ENCODE results near the gene MICAL2.

The MICAL2 gene

DNA sequence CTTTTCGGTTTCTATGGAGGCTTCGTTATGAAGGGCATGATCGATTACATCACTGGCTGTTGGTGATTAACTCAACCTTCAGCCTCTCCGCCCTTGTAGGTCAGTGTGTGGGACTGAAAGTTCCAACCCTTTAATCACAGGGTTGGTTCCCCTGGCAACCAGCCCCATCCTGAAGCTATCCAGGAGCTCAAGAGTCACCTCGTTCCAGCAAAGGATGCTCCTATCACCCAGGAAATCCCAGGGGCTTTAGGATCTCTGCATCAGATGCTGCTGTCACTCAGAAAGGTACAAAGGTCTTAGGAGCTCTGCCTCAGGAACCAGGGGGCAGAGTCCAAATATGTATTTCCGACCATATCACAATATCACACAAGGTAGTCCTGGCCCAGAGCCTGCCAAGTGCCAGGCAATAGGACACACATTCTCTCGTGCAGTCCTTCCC is 143.5 kb downstream of the MICAL2 start:
- no peak for DNase-seq

DNA sequence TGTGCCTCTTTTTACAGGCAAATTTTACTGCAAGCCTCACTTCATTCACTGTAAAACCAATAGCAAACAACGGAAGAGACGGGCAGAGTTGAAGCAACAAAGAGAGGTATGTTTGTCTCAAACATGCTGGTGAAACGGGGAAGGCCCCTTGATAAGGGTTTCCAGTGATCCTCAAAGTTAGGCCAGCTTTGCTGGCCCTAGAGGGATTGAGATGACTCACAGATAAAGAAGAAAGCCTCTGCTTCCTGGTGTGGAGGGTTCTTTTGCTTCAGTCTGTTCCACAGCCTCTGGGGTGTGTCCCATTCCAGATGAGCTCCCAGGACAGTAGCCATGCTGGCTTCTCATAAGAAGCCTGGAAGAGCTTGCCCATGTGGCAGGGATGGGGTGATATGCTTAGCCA is 148.1 kb downstream of the MICAL2 start:
- DNase-seq: no peak

DNA sequence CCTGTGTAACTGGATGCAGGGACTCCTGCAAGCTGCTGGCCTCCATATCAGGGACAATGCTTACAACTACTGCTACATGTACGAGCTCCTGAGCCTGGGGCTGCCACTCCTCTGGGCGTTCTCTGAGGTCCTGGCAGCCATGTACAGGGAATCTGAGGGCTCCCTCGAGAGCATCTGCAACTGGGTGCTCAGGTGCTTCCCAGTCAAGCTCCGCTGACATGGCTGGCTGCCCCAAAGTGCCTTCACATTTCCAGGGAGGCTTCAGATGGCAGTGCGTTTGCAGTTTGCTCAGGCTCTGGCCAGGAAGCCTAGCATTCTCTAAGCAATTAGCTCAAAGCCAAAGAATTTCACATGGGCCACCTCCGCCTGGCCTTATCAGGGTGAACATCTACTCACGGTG is 149.6 kb downstream of the MICAL2 start:
- no peak for DNase-seq

DNA sequence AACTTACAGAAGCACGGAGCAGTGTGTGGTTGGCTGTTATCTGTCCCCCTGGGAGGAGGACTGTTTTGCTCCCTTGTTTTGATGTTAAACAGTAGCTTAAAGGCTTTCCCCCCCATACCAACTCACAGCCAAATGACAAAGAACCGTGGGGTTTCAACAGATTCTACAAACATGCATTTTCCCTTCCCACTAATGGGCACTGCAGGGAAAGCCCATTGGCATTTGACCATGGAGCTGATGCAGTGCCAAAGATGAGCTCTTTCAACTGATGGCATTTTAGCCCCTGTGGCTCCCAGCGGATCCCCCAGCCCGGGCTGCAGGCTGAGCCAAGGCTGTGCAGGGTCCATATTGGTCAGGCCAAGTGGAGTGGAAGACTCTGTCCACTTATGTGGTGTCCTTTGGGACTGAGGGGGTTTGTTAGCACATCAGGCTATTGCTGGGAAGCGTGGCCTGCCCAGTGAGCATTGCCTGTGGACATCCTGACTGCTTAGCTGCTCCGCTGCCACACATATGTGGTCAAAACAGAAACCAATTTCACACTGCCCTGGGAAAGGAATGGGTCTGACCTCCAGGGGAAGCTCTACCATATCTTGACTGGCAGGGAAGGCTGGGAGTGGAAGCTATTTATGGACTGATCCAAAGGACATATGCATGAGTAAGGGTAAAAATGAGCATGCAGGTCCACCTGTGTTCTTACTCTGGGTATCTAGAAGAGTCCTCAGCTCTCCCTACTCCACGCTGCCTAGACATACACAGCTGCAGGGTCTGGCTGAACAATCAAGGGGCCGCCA is 150.5 kb downstream of the MICAL2 start:
- no peak for DNase-seq

DNA sequence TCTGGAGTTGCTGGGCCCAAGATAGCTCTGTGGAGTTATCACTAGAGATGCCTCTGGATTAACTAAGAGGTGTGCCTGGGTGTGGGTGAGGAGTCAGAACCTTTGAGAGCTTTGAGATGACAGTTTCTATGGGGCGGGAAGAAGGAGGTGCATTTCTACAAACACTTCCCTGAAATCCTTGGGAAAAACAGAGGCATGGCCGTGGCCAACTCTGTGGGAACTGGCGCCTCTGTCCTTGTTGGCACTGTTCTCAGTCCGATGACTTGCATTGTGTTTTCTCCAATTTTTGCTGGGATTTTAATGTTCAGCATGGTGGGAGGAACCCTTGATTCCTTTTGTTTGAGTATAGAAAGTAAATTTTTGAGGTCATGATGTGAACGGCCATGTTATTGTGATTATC is 151.2 kb downstream of the MICAL2 start:
- no peak for DNase-seq

DNA sequence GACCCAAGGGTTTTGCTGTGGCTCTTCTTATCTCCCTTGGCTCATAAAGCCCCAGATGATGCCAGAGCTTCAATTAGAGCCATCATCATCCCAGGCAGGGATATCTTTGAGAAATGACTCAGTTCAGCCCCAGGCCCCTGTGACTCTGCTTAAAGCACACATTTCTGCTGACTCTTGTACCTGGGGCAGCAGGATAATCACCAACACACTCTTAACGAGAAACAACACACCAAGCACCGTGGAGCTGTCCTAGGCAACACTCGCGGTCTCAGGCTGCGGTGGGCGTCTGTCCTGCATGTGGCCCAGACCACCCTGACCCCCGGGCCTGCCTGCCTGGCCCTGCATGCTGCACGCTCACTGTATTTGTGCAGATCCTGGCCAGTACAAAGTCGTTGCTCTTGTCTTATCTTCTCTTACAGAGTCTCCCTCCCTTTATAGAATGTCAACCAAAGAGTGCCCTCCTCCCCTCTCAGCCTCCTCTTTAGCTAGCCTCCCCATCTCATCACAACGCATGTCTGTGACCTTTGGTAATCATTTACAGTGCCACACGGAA is 152.8 kb downstream of the MICAL2 start:
- DNase-seq: no peak

DNA sequence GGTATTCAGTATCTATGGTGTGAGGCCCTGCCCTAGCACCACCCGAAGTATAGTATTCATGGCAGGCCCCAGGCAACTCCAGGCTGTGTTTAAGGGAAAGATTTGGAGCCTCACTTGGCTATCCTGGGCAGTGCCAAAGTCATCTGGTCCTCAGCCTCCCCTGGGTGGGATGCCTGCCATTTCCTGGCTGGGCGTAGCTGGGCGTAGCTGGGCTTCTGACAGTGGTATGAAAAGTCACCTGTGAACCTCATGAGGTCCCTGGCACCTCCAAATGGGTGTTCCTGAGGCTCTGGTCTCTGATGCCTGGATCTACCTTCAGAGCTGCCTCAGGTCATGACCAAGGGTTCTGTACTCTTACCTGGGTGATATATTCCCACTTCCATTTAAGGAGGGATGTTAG is 154.0 kb downstream of the MICAL2 start:
- DNase-seq: no peak

DNA sequence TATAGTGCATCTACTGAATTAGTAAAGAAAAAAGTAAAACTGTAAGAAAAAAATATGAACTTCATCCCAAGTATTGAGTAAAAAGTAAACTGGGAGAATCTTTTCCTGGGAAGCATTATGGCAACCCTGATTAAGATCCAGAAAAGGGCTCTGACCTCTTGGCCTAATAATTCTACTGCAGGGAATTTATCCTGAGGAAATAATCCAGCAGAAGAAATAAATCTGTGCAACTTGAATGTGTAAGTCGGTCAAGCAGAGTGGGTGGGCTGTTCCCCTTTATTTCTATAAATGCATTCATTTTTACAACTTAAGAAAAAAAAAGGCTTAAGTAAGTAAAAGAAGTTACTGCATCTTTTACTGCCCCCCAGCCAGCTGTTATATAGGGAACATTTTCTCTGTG is 155.7 kb downstream of the MICAL2 start:
- no peak for DNase-seq

DNA sequence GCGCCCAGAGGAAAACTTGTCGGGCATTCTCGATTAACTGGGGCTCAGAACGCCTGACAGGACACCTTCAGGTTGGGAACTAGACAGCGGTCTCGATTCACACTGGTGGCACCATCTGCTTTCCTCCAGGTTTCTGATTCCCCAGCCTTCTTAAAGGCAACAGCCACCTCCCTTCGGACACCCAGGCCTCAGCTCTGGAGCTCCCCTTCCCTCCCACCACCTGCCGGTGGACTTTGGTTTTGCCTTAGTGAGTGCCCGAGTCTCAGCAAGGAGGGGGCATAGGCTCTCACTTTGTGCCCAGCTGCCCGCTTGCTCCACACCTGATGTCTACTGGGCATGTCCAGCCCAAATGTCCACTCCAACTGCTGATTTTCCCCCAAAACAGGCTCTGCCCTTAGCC is 156.6 kb downstream of the MICAL2 start:
- DNase-seq: no peak

DNA sequence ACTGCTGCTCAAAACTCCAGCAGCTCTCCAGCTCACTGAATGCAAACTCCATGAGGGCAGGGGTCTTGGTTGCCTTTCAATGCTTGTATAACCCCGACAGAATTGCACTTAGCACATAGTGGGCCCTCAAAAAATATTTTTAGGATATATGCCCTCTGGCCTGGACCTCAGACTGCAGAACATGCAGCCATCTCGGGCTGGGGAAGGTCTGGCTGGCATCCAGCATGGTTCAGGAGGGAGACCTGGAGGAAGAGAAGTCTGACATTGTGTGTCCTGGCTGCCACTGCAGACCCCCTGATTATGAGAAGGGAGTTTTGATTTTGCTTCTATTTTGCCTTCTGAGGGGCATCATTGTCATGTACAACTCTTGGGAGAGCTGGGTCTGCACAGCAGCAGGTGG is 157.5 kb downstream of the MICAL2 start:
- no peak for DNase-seq

DNA sequence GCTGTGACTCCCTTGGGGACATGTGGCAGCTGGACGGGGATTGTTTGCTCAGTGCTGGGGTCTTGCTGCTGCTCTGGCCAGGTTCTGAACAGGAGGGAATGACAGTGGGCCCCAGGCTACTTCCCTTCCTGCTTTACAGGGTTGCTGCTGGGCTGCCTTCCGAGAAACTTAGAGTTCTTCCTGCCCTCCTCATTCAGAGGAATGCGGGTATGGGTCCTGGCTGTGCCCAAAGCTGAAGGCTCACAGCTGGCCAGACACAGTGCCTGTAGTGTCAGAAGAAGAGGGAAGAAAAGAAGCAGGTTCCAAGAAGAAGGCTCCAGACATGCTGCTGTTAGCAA is 158.7 kb downstream of the MICAL2 start:
- DNase-seq: no peak

DNA sequence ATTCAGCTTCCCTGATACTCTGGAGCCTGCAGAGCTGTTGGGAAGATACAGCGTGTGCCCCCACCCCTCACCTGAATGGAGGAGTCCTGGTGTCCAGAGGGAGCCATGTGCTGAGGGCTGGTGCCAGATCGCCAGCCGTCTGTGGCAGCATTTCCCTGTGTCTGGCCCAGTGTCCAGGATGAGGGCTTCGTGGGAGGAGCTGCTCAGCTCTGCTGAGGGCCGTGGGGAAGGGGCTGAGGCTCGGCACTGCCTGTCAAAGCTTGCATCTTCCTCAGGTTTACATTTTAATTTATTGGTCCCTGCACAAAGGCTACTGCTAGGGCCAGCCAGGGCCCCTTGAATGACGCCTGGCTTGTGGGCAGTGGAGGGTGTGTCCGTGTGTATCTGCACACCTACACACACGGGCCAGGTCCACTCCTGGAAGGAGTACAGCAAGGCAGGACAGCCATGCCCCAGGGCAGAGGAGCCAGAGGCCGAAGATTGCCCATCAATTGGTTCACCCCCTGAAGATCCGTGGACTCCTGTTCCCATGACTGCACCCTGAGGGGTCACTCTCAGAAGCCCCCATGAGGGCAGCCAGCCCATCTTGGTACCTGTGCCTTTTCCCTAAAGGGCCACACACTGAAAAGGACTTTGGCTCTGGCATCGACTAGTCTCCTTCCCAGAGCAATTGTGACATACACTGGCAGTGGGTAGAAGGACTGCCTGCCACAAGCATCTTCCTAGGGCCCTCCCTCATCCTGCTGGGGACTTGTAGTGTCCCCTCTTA is 159.2 kb downstream of the MICAL2 start:
- no peak for DNase-seq

DNA sequence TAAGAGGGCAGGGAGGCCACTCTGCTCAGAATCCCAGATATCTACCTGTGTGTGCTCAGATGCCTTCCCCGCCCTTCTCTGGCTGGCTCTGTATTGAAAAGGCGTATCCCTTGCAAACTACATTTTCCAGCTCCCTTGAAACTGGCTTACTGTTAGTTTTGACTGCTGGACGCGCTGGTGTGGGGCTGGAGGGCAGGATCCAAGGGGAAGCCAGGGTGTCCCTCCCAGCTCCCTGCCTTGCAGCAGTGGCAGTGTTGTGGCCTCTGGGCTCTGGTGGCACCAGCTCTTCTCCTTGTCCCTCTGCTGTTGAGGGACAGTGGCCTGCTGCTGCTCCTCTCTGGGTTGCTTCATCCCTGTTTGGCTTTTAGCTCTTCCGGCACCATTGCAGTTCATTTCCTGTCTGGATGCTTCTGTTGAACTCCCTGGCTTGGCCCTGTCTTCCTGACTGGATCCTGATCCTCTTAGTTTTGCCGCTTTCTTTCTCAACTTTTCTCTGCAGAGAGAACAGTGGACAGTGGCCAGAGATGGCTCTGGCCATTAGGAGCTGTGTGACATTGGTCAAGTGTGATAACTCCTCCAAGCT is 159.9 kb downstream of the MICAL2 start:
- DNase-seq: no peak

DNA sequence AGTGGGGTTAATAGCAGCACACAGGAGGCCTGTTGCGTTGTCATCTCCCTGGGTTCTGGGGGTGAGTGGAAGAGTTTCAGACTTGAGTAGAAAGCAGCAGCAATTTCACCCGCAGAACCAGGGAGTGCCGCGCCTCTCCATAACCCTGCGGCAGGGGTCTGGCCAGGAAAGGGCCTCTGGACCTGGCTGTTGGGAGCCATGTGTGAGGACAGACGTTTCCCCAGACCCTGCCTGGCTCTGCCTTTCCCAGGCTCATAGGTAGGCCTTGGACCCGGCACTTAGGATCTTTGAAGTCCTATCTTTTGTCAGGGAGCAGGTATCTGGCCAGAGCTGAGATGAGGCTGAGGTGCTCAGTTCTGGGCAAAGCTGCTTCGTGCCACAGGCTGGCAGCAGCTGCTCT is 160.4 kb downstream of the MICAL2 start:
- DNase-seq: no peak

DNA sequence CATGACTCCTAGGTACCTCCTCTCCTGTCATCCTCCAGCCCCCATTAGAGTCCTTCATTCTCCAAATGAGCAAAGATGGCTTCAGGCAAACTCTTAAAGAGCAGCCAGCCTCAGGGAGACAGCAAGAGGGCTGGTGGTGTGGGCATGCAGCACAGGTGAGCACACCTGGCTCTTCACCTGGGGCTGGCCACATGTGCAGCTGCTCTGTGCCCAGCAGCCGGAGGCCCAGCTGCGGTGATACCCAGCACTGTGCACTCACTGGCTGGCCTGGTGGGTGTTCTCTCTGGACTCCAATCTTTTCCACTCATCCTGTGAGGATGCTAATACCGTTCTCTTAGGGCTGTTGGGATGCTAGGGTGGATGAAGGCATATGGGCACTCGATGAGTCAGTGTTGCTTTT is 160.9 kb downstream of the MICAL2 start:
- no peak for DNase-seq

DNA sequence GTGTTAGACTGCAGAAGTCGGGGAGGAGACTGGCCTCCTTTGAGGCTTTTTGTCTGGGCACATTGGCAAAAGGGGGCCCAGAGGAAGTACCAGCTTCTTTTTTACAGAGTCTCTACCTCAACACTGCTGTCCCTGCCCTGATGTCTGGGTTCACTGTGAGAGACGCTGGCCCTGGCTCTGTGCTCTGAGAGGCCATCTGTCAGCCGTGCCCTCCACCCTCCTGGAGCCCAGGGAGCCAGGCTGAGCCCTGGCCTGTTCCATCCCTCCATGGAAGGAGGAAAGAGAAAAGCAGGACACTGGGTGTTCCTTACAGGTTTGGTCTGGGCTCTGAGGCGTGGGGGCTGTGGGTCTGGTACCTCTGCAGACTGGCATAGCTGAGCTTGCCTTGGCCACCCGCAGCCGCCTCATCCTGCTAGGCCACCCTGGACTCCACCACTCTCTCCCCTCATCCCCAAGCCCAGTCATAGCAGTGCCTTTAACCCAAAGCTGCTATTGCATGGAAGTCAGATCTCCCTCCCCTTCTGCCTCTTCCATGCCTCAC is 161.5 kb downstream of the MICAL2 start:
- DNase-seq: no peak

DNA sequence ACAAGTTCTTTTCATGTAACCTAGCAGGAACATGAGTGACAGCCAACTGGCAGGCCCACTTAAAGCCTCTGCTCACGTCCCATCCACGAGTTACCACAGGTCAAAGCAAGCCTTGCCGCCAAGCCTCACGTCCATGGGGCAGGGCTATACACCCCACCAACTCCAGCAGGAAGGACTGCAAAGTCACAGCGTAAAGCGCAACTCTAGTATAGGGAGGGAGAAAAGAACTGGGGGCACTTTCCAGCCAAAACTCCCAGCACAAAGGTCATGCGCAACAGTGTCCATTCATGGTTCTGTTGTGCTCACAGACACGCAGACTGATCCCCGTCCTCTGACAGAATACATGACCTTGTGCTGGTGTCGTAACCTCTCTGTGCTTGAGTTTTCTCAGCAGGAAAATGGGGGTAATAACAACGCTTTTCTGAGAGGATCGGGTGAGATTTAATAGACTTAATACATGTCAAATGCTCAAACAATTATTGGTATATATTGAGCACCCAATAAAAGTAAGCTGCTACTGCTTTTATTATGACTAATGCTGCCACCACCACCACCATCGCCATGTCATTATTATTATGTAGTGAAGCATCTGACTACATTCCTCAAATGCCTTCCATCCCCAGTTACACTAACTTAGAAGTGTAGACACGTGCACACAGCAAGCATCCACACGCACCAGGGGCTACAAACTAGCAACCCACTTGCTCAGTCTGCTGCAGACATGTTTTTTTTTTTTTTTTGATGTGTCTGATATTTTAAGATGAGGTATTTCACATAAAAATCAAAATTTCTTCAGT is 162.6 kb downstream of the MICAL2 start:
- DNase-seq: no peak

DNA sequence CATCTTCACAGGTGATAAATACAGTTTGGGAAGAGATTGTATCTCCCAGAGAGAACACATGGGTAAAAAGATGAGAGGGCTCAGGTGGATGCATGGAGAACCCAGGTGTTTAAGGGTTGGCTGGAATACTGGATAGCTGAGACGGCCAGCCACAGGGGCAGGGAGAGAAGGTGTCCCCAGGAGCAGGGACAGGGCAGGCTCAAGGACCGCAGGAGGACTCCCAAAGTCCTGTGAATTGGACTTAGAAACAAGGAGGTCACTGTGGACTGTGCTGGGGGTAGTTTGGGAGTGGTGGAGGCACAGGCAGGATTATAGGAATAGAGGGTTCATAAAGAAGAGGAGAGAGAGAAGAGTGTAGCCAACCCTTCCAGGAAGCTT is 163.2 kb downstream of the MICAL2 start:
- DNase-seq: no peak

DNA sequence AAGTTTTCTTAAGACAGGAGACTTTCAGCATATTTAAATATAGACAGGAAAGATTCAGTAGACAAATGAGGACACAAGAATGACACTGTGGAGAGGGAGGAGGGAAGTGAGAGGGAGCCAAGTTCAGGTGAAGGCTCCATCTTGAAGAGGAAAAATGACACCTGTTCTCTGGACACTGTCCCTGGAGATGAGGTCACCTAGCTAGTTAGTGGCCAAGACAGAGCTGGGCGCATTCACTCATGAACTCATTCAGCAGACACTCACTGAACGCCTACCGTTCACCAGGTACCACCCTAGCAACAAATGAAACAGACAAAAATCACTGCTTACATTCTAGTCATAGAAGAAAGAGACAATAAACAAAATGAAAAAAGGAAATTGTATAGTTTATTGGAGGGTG is 163.7 kb downstream of the MICAL2 start:
- DNase-seq: no peak

DNA sequence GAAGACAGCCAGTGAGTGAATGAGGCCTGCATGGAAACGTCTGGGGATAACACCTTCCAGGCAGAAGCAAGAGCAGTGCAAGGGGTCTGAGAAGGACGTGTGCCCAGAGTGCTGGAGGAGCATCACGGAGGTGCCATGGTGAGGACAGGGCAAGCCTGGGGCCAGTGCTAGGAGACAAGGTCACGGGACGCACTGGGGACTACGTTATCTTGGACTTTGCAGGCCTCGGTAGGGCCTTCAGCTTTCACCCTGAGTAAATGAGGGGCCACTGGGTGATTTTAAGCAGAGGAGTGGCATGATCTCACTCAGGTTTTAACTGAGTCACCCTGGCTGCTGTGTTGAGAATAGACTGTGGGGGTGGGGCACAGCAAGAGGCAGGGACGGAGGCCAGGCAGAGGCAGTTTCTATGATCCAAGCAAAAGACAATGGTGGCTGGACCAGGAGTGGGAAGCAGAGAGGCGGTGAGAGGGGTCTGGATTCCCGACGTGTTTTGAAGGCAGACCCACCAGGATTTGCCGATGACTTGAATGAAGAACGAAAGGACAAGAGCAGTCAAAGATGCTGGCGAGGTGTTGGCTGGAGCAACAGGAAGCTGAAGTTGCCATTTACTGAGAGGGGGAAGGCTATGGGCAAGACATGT is 164.3 kb downstream of the MICAL2 start:
- no peak for DNase-seq

DNA sequence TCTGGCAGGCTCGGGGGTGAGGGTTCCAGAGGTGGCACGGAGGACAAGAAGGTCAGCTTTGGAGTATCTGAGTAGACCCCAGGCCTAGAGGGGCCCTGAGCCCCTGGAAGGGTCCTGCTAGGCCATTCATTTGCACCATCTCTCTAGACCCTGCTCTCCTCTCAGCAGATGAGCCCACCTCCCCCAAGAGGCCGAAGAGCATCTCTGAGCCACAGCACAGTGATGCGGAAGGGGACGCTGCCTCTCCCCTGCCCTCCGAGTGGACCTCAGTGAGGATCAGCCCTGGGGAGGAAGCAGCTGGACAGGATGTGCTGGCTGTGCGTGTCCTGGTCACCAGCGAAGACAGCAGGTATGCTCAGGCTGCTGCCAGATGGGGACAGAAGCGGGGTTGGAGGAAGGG is 165.4 kb downstream of the MICAL2 start:
- DNase-seq: no peak

DNA sequence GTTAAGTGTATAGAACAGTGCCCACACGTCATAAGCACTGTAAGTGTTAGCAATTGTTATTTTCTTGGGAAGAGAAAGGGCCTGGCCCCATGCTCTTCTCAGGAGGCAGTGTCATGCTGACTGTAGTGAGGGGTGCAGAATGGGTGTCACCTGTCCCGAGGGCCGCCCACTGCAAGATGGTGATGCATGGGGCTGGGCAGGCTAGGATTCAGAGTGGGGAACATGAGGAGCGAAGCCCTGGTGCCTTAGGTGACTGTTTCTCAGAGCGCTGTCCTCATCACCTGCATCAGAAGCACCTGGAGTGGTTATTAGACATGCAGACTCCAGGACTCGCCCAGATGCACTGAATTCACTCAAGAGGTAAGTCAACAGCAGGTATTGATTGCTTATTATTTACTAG is 166.0 kb downstream of the MICAL2 start:
- no peak for DNase-seq
